D721Med (cell line): ENCODE measurements around the gene IKZF3.

Experiments
- DNase-seq: peaks from one replicate; pipeline ENCODE4 v3.0.0; 2011; ENCODE audit warnings: low spot score; ENCODE audit not compliant: insufficient read length
- FAIRE-seq: peaks from 2 replicates; lab custom pipeline; 2011; peaks lifted over from hg19 to GRCh38; lab: Jason Lieb, UNC
- TF ChIP-seq, protein P1 (sequence below): IDR thresholded peaks from 2 replicates; pipeline ENCODE4 v1.5.1; 2012; ENCODE audit warnings: mild to moderate bottlenecking, control low read depth; ENCODE audit not compliant: insufficient read depth; ENCODE audit errors: missing control alignments

IKZF3 gene

DNA sequence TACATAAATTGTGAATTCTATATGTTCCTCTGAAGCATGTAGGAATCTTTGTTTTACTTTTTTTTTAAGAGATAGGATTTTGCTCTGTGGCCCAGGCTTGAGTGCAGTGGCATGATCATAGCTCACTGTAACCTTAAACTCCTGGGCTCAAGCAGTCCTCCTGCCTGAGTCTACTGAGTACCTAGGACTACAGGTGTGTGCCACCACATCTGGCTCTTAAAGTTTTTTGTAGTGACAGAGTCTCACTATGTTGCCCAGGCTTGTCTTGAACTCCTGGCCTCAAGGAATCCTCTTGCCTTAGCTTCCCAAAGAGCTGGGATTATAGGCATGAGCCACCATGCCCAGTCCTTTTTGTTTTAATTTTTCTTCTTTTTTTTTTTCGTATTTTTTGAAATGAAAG, 25.3 kb downstream of the IKZF3 start:
- DNase-seq = no peak
- TF ChIP-seq, protein P1, sequence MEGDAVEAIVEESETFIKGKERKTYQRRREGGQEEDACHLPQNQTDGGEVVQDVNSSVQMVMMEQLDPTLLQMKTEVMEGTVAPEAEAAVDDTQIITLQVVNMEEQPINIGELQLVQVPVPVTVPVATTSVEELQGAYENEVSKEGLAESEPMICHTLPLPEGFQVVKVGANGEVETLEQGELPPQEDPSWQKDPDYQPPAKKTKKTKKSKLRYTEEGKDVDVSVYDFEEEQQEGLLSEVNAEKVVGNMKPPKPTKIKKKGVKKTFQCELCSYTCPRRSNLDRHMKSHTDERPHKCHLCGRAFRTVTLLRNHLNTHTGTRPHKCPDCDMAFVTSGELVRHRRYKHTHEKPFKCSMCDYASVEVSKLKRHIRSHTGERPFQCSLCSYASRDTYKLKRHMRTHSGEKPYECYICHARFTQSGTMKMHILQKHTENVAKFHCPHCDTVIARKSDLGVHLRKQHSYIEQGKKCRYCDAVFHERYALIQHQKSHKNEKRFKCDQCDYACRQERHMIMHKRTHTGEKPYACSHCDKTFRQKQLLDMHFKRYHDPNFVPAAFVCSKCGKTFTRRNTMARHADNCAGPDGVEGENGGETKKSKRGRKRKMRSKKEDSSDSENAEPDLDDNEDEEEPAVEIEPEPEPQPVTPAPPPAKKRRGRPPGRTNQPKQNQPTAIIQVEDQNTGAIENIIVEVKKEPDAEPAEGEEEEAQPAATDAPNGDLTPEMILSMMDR = no peak
- FAIRE-seq = no peak

DNA sequence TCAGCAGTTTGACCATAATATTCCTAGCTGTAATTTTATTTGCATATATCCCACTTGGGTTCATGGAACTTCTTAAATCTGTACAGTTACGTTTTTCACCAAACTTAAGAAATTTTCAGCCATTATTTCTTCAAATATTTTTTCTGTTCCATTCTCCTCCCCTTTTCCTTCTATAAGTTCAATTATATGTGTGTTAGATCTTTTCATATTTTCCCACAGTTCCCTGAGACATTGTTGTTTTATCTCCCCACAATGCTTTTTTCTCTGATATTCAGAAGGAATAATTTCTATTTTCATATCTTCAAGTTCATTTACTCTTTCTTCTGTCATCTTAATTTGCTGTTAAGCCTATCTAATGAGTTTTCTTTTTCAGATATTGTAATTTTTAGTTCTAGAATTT, 26.1 kb downstream of the IKZF3 start:
- DNase-seq (no peak), FAIRE-seq (no peak)
- TF ChIP-seq, protein P1 = no peak

DNA sequence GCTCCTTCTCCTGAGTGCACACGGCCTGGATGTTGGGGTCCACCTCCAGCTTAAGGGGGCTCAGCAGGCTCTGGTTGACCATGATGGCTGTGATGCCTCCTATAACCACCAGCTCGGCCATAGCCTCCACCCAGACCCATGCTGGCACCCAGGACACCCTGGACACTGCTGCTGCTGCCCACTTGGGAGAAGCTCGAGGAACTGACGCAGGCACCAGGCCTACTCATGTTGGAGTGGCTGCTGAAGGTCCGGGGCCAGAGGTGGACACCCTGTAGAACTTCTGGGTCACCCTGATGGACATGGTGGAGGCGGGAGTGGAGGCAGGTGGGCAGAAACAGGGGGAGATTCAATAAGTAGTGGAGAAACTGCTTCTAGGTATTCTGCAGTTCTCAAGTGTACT, 28.0 kb downstream of the IKZF3 start:
- no peak for DNase-seq
- no peak for FAIRE-seq
- TF ChIP-seq, protein P1 = no peak

DNA sequence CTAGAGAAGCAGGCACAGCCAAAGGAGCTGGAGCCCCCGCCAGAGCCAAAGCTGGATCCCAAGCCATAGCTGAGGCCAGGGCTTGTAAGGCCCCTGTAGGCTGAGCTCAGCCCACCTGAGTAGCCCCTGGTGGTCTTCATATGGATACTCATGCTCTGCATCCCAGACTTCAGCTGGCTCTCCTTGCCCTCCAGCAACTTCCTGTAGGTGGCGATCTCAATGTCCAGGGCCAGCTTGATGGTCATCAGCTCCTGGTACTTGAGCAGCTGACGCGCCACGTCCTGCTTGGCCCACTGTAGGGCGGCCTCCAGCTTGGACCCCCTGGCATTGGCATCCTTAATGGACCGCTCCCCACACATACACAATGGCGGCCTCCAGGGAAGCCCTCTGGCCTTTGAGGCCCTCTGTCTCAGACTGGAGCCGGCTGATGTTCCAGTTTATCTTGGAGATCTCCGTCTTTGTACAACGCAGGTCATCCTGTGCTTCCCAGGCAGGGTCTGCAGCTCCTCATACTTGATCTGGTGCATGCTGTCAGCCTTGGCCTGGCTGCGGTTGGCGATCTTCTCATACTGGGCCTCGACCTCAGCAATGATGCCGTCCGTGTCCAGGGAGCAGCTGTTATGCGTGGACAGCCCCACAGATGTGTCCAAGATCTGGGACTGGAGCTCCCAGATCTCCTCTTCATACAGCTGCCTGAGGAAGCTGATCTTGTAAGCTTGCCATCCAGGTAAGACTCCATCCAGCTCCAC, 28.9 kb downstream of the IKZF3 start:
- no peak for DNase-seq
- FAIRE-seq = no peak

DNA sequence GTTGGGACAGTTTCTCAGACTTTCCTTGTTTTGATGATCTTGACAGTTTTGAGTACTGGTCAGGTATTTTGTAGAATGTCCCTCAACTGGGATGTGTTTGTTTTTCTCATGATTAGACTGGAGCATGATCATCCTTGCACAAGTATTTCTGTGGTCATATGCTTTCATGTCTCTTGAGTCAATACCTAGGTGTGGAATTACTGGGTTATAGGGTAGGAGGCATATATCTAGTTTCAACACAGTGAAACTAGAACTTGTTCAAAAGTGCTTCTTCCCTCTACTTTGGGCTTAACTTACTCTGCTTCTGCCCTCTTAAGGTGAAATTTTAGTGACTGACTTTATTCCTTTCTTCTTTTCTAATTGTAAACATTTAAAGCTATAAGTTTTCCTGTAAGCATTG, 30.1 kb downstream of the IKZF3 start:
- FAIRE-seq (no peak), DNase-seq (no peak)
- TF ChIP-seq, protein P1 = no peak

More for the DNA sequence above, 28.9 kb downstream of the IKZF3 start:
- TF ChIP-seq, protein P1 = no peak

DNA sequence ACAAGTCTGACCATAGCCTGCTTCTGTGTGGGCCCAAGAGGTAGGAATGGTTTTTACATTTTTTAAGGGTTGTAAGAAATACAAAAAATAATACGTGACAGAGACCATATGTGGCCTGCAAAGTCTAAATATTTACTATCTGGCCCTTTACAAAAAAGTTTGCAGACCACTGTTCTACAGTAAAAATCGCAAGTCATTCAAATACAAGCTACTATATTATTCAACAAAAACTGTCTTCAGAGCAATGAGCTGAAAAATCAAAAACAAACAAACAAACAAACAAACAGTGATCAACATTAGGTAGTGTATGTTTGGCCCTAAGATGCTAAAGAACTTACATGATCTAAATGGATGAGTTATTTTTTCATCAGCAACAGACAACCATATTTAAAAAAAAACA, 32.5 kb downstream of the IKZF3 start:
- TF ChIP-seq, protein P1 = no peak
- no peak for FAIRE-seq

DNA sequence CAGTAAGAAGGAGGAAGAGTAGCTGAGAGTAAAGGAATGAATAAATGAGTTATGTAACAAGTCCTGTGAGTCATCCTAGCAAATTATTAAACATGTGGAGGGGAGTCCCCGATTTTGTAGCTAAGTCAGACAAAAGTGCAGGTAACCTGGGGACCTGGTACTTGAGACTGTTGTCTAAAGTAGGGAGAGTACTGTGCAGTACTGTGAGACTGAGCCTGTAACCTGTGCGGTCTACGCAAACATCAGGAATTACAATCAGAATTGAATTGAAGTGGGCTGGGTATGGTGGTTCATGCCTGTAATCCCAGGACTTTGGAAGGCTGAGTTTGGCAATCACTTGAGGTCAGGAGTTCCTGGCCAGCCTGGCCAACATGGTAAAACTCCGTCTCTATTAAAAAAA, 35.7 kb downstream of the IKZF3 start:
- DNase-seq = no peak
- no peak for FAIRE-seq
- TF ChIP-seq, protein P1 = no peak

More for the DNA sequence above, 32.5 kb downstream of the IKZF3 start:
- DNase-seq = no peak
